ENCODE results near the gene SRRM1.
A peak's percentile ranks its signal among the peaks of the same experiment; 100 is the strongest.

The SRRM1 gene

GRCh38 chr1:24622218-24622617 lies 20.9 kb upstream of the SRRM1 start:
- Histone ChIP-seq H3K18ac (ENCODE audit: low read length) (no peak overlapping the region), H3K4me3 (ENCODE audit: low read depth, low read length) (no peak overlapping the region), H2AK5ac (ENCODE audit: low read length) (no peak overlapping the region), H3K4ac (ENCODE audit: low read depth, low read length) (no peak overlapping the region), H2AFZ (ENCODE audit: insufficient read depth, low read length, poor library complexity) (no peak overlapping the region), H3K27ac (ENCODE audit: low read depth, low read length) (no peak overlapping the region), H4K91ac (ENCODE audit: low read depth, low read length) (peak overlapping the region; percentile 51), H3K4me1 (ENCODE audit: control insufficient read depth in 1 of 2, insufficient read depth in 2 of 2, low read length in 2 of 2) (peaks cover 6 to 8% of the 10 kb centered on the region in 2 experiments), H4K12ac (ENCODE audit: low read depth, low read length) (no peak overlapping the region), H3K9ac (ENCODE audit: low read length) (no peak overlapping the region), H2BK5ac (ENCODE audit: low read depth, low read length, poor library complexity) (no peak overlapping the region), H3K79me1 (ENCODE audit: low read length) (peaks cover 4% of the 10 kb centered on the region), H4K8ac (ENCODE audit: low read depth, low read length) (peak overlapping the region; percentile 32), H3K9me3 (ENCODE audit: insufficient read depth, low read depth, low read length) (no peaks in the 10 kb centered on the region), H2BK12ac (ENCODE audit: low read length) (no peak overlapping the region), H3K14ac (ENCODE audit: low read length) (no peak overlapping the region), H3K23ac (ENCODE audit: low read length) (no peak overlapping the region), H3K27me3 (ENCODE audit: insufficient read depth, low read length) (no peaks in the 10 kb centered on the region), H3K36me3 (ENCODE audit: control insufficient read depth in 1 of 2, insufficient read depth in 2 of 2, low read length in 2 of 2) (no peaks in the 10 kb centered on the region), H2BK120ac (ENCODE audit: insufficient read depth, low read length, poor library complexity) (no peak overlapping the region), H3K79me2 (ENCODE audit: control insufficient read depth, insufficient read depth, low read length, poor library complexity) (no peaks in the 10 kb centered on the region), H3K4me2 (ENCODE audit: low read length) (no peak overlapping the region)
- no CpG with 5 or more reads among the region's 4 CpGs for WGBS (ENCODE audit: extremely low coverage, insufficient coverage, insufficient read length)
- DNase-seq: no peak

- H3K79me1 ChIP-seq (ENCODE audit: low read length): no peaks in the 10 kb centered on the region
- no peaks in the 10 kb centered on the region for H3K27me3 ChIP-seq (ENCODE audit: insufficient read depth, low read length)
- no peak overlapping the region for H4K12ac ChIP-seq (ENCODE audit: low read depth, low read length)
- H2AFZ ChIP-seq (ENCODE audit: insufficient read depth, low read length, poor library complexity): no peak overlapping the region
- H2AK5ac ChIP-seq (ENCODE audit: low read length): no peak overlapping the region
- no peak overlapping the region for H2BK12ac ChIP-seq (ENCODE audit: low read length)
- H3K27ac ChIP-seq (ENCODE audit: low read depth, low read length): no peak overlapping the region
- H4K8ac ChIP-seq (ENCODE audit: low read depth, low read length): no peak overlapping the region
- no CpG with 5 or more reads among the region's 1 CpG for WGBS (ENCODE audit: extremely low coverage, insufficient coverage, insufficient read length)
- no peak overlapping the region for H3K4ac ChIP-seq (ENCODE audit: low read depth, low read length)
- no peak overlapping the region for H2BK120ac ChIP-seq (ENCODE audit: insufficient read depth, low read length, poor library complexity)
- H3K79me2 ChIP-seq (ENCODE audit: control insufficient read depth, insufficient read depth, low read length, poor library complexity): no peaks in the 10 kb centered on the region
- DNase-seq: peak in 1 of 2 donors; percentile 19
- H3K9ac ChIP-seq (ENCODE audit: low read length): no peak overlapping the region
- no peaks in the 10 kb centered on the region for H3K9me3 ChIP-seq (ENCODE audit: insufficient read depth, low read depth, low read length)
- no peak overlapping the region for H3K18ac ChIP-seq (ENCODE audit: low read length)
- no peak overlapping the region for H2BK5ac ChIP-seq (ENCODE audit: low read depth, low read length, poor library complexity)
- H4K91ac ChIP-seq (ENCODE audit: low read depth, low read length): no peak overlapping the region
- no peaks in the 10 kb centered on the region for H3K4me1 ChIP-seq (ENCODE audit: control insufficient read depth in 1 of 2, insufficient read depth in 2 of 2, low read length in 2 of 2)
- no peak overlapping the region for H3K4me3 ChIP-seq (ENCODE audit: low read depth, low read length)
- H3K23ac ChIP-seq (ENCODE audit: low read length): no peak overlapping the region
- H3K14ac ChIP-seq (ENCODE audit: low read length): no peak overlapping the region
- H3K4me2 ChIP-seq (ENCODE audit: low read length): no peak overlapping the region
- H3K36me3 ChIP-seq (ENCODE audit: control insufficient read depth in 1 of 2, insufficient read depth in 2 of 2, low read length in 2 of 2): no peaks in the 10 kb centered on the region
Observed at GRCh38 chr1:24632832-24633175, 10.3 kb upstream of the SRRM1 start.

- no peaks in the 10 kb centered on the region for H3K79me2 ChIP-seq (ENCODE audit: control insufficient read depth, insufficient read depth, low read length, poor library complexity)
- DNase-seq: peak in 1 of 2 donors; percentile 88
- no peak overlapping the region for H3K23ac ChIP-seq (ENCODE audit: low read length)
- H2BK12ac ChIP-seq (ENCODE audit: low read length): no peak overlapping the region
- H4K91ac ChIP-seq (ENCODE audit: low read depth, low read length): no peak overlapping the region
- no peaks in the 10 kb centered on the region for H3K27me3 ChIP-seq (ENCODE audit: insufficient read depth, low read length)
- no peak overlapping the region for H2AFZ ChIP-seq (ENCODE audit: insufficient read depth, low read length, poor library complexity)
- H3K4me2 ChIP-seq (ENCODE audit: low read length): no peak overlapping the region
- no peak overlapping the region for H2BK5ac ChIP-seq (ENCODE audit: low read depth, low read length, poor library complexity)
- no peaks in the 10 kb centered on the region for H3K9me3 ChIP-seq (ENCODE audit: insufficient read depth, low read depth, low read length)
- no peaks in the 10 kb centered on the region for H3K79me1 ChIP-seq (ENCODE audit: low read length)
- no peaks in the 10 kb centered on the region for H3K36me3 ChIP-seq (ENCODE audit: control insufficient read depth in 1 of 2, insufficient read depth in 2 of 2, low read length in 2 of 2)
- H3K14ac ChIP-seq (ENCODE audit: low read length): no peak overlapping the region
- no peak overlapping the region for H3K4me3 ChIP-seq (ENCODE audit: low read depth, low read length)
- no peak overlapping the region for H2AK5ac ChIP-seq (ENCODE audit: low read length)
- H4K12ac ChIP-seq (ENCODE audit: low read depth, low read length): no peak overlapping the region
- no peak overlapping the region for H4K8ac ChIP-seq (ENCODE audit: low read depth, low read length)
- no peak overlapping the region for H3K4ac ChIP-seq (ENCODE audit: low read depth, low read length)
- no peaks in the 10 kb centered on the region for H3K4me1 ChIP-seq (ENCODE audit: control insufficient read depth in 1 of 2, insufficient read depth in 2 of 2, low read length in 2 of 2)
- H3K9ac ChIP-seq (ENCODE audit: low read length): no peak overlapping the region
- H3K27ac ChIP-seq (ENCODE audit: low read depth, low read length): no peak overlapping the region
- H3K18ac ChIP-seq (ENCODE audit: low read length): no peak overlapping the region
- no CpG with 5 or more reads among the region's 4 CpGs for WGBS (ENCODE audit: extremely low coverage, insufficient coverage, insufficient read length)
- H2BK120ac ChIP-seq (ENCODE audit: insufficient read depth, low read length, poor library complexity): no peak overlapping the region
Observed at GRCh38 chr1:24635195-24635843, 7.8 kb upstream of the SRRM1 start.

GRCh38 chr1:24636661-24637357 lies 6.3 kb upstream of the SRRM1 start:
- no peak overlapping the region for H2AFZ ChIP-seq (ENCODE audit: insufficient read depth, low read length, poor library complexity)
- H3K36me3 ChIP-seq (ENCODE audit: control insufficient read depth in 1 of 2, insufficient read depth in 2 of 2, low read length in 2 of 2): no peaks in the 10 kb centered on the region
- WGBS (ENCODE audit: extremely low coverage, insufficient coverage, insufficient read length): no CpG with 5 or more reads among the region's 3 CpGs
- H3K27ac ChIP-seq (ENCODE audit: low read depth, low read length): no peak overlapping the region
- H3K4me2 ChIP-seq (ENCODE audit: low read length): no peak overlapping the region
- H2BK12ac ChIP-seq (ENCODE audit: low read length): no peak overlapping the region
- H3K23ac ChIP-seq (ENCODE audit: low read length): no peak overlapping the region
- no peak overlapping the region for H4K12ac ChIP-seq (ENCODE audit: low read depth, low read length)
- H4K91ac ChIP-seq (ENCODE audit: low read depth, low read length): no peak overlapping the region
- H2BK5ac ChIP-seq (ENCODE audit: low read depth, low read length, poor library complexity): no peak overlapping the region
- no peak overlapping the region for H3K4ac ChIP-seq (ENCODE audit: low read depth, low read length)
- no peak overlapping the region for H4K8ac ChIP-seq (ENCODE audit: low read depth, low read length)
- H3K27me3 ChIP-seq (ENCODE audit: insufficient read depth, low read length): no peaks in the 10 kb centered on the region
- H3K18ac ChIP-seq (ENCODE audit: low read length): no peak overlapping the region
- DNase-seq: peak in 1 of 2 donors; percentile 32
- H2AK5ac ChIP-seq (ENCODE audit: low read length): no peak overlapping the region
- H3K4me3 ChIP-seq (ENCODE audit: low read depth, low read length): no peak overlapping the region
- no peaks in the 10 kb centered on the region for H3K9me3 ChIP-seq (ENCODE audit: insufficient read depth, low read depth, low read length)
- no peak overlapping the region for H2BK120ac ChIP-seq (ENCODE audit: insufficient read depth, low read length, poor library complexity)
- no peaks in the 10 kb centered on the region for H3K79me2 ChIP-seq (ENCODE audit: control insufficient read depth, insufficient read depth, low read length, poor library complexity)
- H3K9ac ChIP-seq (ENCODE audit: low read length): no peak overlapping the region
- peaks cover 3 to 4% of the 10 kb centered on the region in 2 experiments for H3K4me1 ChIP-seq (ENCODE audit: control insufficient read depth in 1 of 2, insufficient read depth in 2 of 2, low read length in 2 of 2)
- H3K14ac ChIP-seq (ENCODE audit: low read length): no peak overlapping the region
- peaks cover 5% of the 10 kb centered on the region for H3K79me1 ChIP-seq (ENCODE audit: low read length)

Measured in trophoblast cell (in vitro differentiated cells and primary cell).